ENCODE measurements around the gene SLC24A3.

Gene SLC24A3

GRCh38 chr20:19415786-19416185 lies 203.3 kb downstream of the SLC24A3 start:
- no peak for TF ChIP-seq ZBTB6 (tag by site-specific recombination; IDR thresholded peaks at IDR 0.05)
- TF ChIP-seq ZNF214 (tag by site-specific recombination; IDR thresholded peaks at IDR 0.05; ENCODE audit: borderline replicate concordance): no peak
- TF ChIP-seq ZNF513 (tag by site-specific recombination; IDR thresholded peaks at IDR 0.05): no peak
- no peak for TF ChIP-seq ZNF16 (tag by site-specific recombination; IDR thresholded peaks at IDR 0.05; ENCODE audit: low read depth)
- TF ChIP-seq TRIM28 (IDR thresholded peaks at IDR 0.05; ENCODE audit: borderline replicate concordance, low read length): no peak
- TF ChIP-seq ZNF280C (tag by site-specific recombination; IDR thresholded peaks at IDR 0.05): no peak
- no peak for TF ChIP-seq HOXD13 (CRISPR knock-in tag; IDR thresholded peaks at IDR 0.05; ENCODE audit: borderline replicate concordance)
- no peak for TF ChIP-seq ZNF362 (tag by site-specific recombination; IDR thresholded peaks at IDR 0.05)
- no peak for TF ChIP-seq ZFP69B (tag by site-specific recombination; IDR thresholded peaks at IDR 0.05)
- TF ChIP-seq ZNF707 (tag by site-specific recombination; IDR thresholded peaks at IDR 0.05): no peak
- TF ChIP-seq ZBTB26 (tag by site-specific recombination; optimal IDR thresholded peaks at IDR 0.05): no peak
- TF ChIP-seq ZNF510 (tag by site-specific recombination; IDR thresholded peaks at IDR 0.05; ENCODE audit: insufficient replicate concordance): no peak
- TF ChIP-seq REST (tag by site-specific recombination; IDR thresholded peaks at IDR 0.05): no peak
- TF ChIP-seq PRDM6 (tag by site-specific recombination; IDR thresholded peaks at IDR 0.05): no peak
- Histone ChIP-seq H3K9me3 (ENCODE audit: control insufficient read depth, insufficient read depth, low read depth, low read length) (no peaks in the 10 kb centered on the region), H3K4me1 (ENCODE audit: control insufficient read depth, insufficient read depth, low read length) (no peaks in the 10 kb centered on the region), H3K27ac (ENCODE audit: extremely low read depth, low read depth, low read length) (no peak overlapping the region), H3K4me3 (ENCODE audit: low read depth, low read length) (no peak overlapping the region), H3K36me3 (ENCODE audit: control insufficient read depth in 2 of 2, insufficient read depth in 1 of 2, low read length in 2 of 2) (no peaks in the 10 kb centered on the region)
- POLR2A ChIA-PET: no interaction called here
- CTCF ChIA-PET: no interaction called here
